Measurements from ENCODE around the gene KRTAP10-6. TPM values are rescaled to one million over a fixed set of nuclear protein-coding genes. Genes with fewer than 3 reads are reported as not detected.

The KRTAP10-6 gene
- total RNA-seq, 2 experiments from 2014 or later, result not detected

DNA sequence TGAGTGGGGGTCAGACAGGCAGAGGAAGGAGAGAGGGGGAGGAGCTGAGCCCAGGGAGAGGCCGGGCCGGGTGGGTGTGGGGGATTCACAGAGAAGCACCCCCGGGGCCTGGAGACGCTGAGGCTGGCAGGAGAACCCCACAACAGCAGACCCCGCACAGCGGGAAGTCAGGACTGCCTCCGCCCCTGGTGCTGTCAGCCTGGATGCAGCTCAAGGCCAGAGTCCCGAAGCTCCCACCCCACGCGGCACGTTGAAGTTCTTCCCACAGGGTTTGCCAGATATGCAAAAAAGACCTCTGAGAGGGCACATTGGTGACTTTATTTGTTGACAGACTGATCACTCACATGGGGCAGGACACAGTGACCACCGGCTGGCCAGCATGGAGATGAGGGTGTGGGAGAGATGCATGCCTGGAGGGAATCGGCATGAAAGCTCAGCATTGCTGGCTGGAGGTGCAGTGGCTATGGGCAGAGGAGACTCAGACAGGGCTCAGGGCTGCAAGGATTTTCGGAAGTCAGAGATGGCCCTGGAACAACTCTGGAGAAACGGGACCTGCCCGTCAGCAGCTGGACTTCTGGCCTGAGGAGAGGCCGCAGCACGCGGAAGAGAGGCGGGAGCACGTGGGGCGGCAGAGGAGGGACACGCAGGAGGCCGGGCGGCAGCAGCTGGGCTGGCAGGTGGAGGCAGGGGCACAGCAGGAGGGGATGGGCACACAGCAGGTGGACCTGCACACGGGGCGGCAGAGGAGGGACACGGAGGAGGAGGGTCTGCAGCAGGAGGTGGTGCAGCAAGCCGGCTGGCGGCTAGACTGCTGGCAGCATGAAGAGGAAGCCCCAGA lies 34.6 kb downstream of the KRTAP10-6 start:
- Histone ChIP-seq H3K27ac (ENCODE audit: low read depth, low read length, poor library complexity, severe bottlenecking) (no peak overlapping the region), H2AFZ (ENCODE audit: low read length) (no peak overlapping the region), H3K4me2 (ENCODE audit: low read length) (no peak overlapping the region), H3K79me2 (ENCODE audit: insufficient read depth, low read depth, low read length) (no peaks in the 10 kb centered on the region), H3K4me1 (ENCODE audit: insufficient read depth, low read length, poor library complexity, severe bottlenecking) (no peaks in the 10 kb centered on the region), H3K36me3 (ENCODE audit: insufficient read depth, low read length) (no peaks in the 10 kb centered on the region), H4K20me1 (ENCODE audit: insufficient read depth, low read length) (no peaks in the 10 kb centered on the region), H3K4me3 (ENCODE audit: low read depth, low read length, poor library complexity, severe bottlenecking) (no peak overlapping the region), H3K9me2 (ENCODE audit: insufficient read depth, low read length) (no peaks in the 10 kb centered on the region), H3K9me3 (ENCODE audit: low read length) (no peaks in the 10 kb centered on the region)
- no peak for DNase-seq (ENCODE audit: low spot score)
- ChIA-PET CTCF (ENCODE audit: unreplicated experiment) (no interaction called here), POLR2A (no interaction called here)
- no TSS peak for BruUV-seq (replicated peaks)
- TF ChIP-seq EZH2phosphoT487 (IDR thresholded peaks at IDR 0.05; ENCODE audit: borderline replicate concordance, low read depth, low read length), result no peak
- no peak for TF ChIP-seq CTCF (conservative IDR thresholded peaks at IDR 0.05; ENCODE audit: low read length)
- intact Hi-C loops (cut with micrococcal nuclease; ENCODE audit: unreplicated experiment), result no loop called here

- POLR2A ChIA-PET, result interaction anchor here (0.6 kb wide), 1 partner anchor 40 kb away, joined by 3 read pairs; no protein-coding TSS in a partner anchor
- intact Hi-C loops (cut with micrococcal nuclease; ENCODE audit: unreplicated experiment), result no loop called here
- Histone ChIP-seq H3K4me2 (ENCODE audit: low read length) (no peak overlapping the region), H3K27ac (ENCODE audit: low read depth, low read length, poor library complexity, severe bottlenecking) (no peak overlapping the region), H3K36me3 (ENCODE audit: insufficient read depth, low read length) (no peaks in the 10 kb centered on the region), H3K9me3 (ENCODE audit: low read length) (no peaks in the 10 kb centered on the region), H2AFZ (ENCODE audit: low read length) (no peak overlapping the region), H3K4me3 (ENCODE audit: low read depth, low read length, poor library complexity, severe bottlenecking) (no peak overlapping the region), H3K4me1 (ENCODE audit: insufficient read depth, low read length, poor library complexity, severe bottlenecking) (no peaks in the 10 kb centered on the region), H3K9me2 (ENCODE audit: insufficient read depth, low read length) (no peaks in the 10 kb centered on the region), H4K20me1 (ENCODE audit: insufficient read depth, low read length) (no peaks in the 10 kb centered on the region), H3K79me2 (ENCODE audit: insufficient read depth, low read depth, low read length) (no peaks in the 10 kb centered on the region)
- CTCF ChIA-PET (ENCODE audit: unreplicated experiment), result no interaction called here
- no TSS peak for BruUV-seq (replicated peaks)
- no peak for TF ChIP-seq CTCF (conservative IDR thresholded peaks at IDR 0.05; ENCODE audit: low read length)
- TF ChIP-seq EZH2phosphoT487 (IDR thresholded peaks at IDR 0.05; ENCODE audit: borderline replicate concordance, low read depth, low read length), result no peak
- DNase-seq (ENCODE audit: low spot score), result no peak
Measured at GRCh38 chr21:44556879-44557278, 35.4 kb downstream of the KRTAP10-6 start.

GRCh38 chr21:44555200-44555875 lies 37.0 kb downstream of the KRTAP10-6 start:
- no peaks in the 10 kb centered on the region for H3K79me2 ChIP-seq (ENCODE audit: insufficient read depth, low read depth, low read length)
- intact Hi-C loops (cut with micrococcal nuclease; ENCODE audit: unreplicated experiment), result no loop called here
- H3K4me1 ChIP-seq (ENCODE audit: insufficient read depth, low read length, poor library complexity, severe bottlenecking), result no peaks in the 10 kb centered on the region
- H2AFZ ChIP-seq (ENCODE audit: low read length), result no peak overlapping the region
- no peaks in the 10 kb centered on the region for H3K9me3 ChIP-seq (ENCODE audit: low read length)
- no peak overlapping the region for H3K27ac ChIP-seq (ENCODE audit: low read depth, low read length, poor library complexity, severe bottlenecking)
- ChIA-PET POLR2A (no interaction called here), CTCF (ENCODE audit: unreplicated experiment) (no interaction called here)
- no TSS peak for BruUV-seq (replicated peaks)
- H3K9me2 ChIP-seq (ENCODE audit: insufficient read depth, low read length), result no peaks in the 10 kb centered on the region
- no peak for DNase-seq (ENCODE audit: low spot score)
- no peaks in the 10 kb centered on the region for H3K36me3 ChIP-seq (ENCODE audit: insufficient read depth, low read length)
- TF ChIP-seq EZH2phosphoT487 (IDR thresholded peaks at IDR 0.05; ENCODE audit: borderline replicate concordance, low read depth, low read length), result no peak
- no peak for TF ChIP-seq CTCF (conservative IDR thresholded peaks at IDR 0.05; ENCODE audit: low read length)
- H4K20me1 ChIP-seq (ENCODE audit: insufficient read depth, low read length), result no peaks in the 10 kb centered on the region
- H3K4me3 ChIP-seq (ENCODE audit: low read depth, low read length, poor library complexity, severe bottlenecking), result no peak overlapping the region
- H3K4me2 ChIP-seq (ENCODE audit: low read length), result no peak overlapping the region

Data from OCI-LY7 (cell line).